ENCODE measurements around the gene AKR7A3. TPM values are rescaled to one million over a fixed set of nuclear protein-coding genes. Genes with fewer than 3 reads are reported as not detected.
"Not testable (repeated sequence)": the region's sequence is repeated elsewhere in the genome, so short reads cannot be mapped to it uniquely, and the experiment has no call there.

AKR7A3 gene
- 0.40 and 1.2 TPM in 2 replicates for total RNA-seq (2014; rRNA removed)
- Bru-seq, nascent RNA: percentile 48 among the genes with signal in this experiment
- BruChase-seq, experiment 1, labeled RNA remaining after a 6-hour chase: percentile 51 among the genes with signal in this experiment
- percentile 58 among the genes with signal in this experiment for BruChase-seq, experiment 2, labeled RNA remaining after a 2-hour chase
- long read RNA-seq, partial matches to known transcripts: 1 of 1 reads
- long read RNA-seq, other reads (novel, unspliced or antisense): 0 of 1 reads

DNA sequence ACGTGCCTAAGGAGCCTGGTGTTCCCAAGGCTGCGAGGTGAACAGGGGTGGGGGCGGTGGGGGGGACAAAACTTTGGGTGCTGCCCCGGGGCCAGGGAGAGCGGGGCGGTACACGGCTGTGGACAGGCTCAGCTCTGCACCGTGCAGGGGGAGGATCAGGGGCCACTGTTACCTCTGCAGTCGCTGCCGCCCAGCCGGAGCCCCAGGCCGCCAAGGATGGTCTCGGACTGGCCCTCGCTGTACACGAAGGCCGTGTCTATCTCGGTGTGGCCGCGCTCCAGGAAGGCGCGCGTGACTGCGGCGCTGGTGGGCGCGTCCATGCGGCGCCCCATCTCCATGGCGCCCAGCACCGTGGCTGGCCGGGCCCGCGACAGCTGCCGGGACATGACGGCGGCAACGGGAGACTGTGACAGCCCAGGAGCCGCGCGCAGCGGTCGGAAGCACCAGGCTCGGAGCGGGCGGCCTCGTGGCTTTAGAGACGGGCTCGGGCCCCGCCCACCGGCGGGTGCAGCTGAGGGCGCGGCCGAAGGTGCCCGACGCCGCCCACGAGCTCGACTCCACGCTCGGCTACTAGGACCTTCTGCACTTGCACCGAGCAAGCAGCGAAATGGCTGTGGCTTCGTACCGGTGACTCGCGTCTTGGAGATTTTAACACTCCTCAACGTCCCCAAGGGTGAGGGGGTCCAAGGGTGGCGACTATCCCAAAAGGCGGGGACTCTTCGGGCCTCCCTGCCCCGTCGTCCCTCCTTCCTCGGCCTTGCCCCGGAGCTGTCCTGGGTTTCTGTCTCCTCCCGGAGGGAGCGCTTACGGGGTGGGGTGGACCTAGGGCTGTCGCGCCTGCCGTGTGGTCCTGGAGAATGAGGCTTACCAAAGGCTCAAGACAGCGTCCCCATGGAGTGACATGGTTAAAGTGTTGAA lies at the start of gene AKR7A3:
AKR7A3 (minus strand) TSS at position 447 of the 918 bp plus-strand sequence; CDS start at position 386, 61 bp downstream.
- CTCF ChIA-PET: not testable (repeated sequence)

DNA sequence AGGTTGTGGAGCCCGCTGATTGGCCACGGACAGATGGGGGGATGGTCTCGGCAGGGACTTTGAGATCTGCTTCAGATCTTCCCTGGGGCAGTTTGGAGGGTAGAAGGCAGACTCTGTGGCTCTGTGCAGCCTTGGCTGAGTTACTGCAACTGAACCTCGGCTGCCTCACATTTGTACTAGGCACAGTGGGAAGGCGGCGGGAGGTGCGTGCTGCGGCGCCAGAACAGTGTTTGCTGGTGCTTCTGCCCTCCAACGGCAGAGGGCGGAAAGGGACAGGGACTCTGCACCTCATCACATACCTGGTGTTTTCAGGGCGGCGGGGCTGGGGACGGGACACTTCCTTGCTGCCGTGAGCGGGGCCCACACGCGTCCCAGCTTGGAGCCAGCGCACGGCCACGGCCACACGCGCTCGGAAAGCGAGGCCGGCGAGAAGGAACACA lies 49.8 kb upstream of the AKR7A3 start:
- Histone ChIP-seq H3K4me1 (ENCODE audit: insufficient read depth, low read length) (peaks cover 29% of the 10 kb centered on the region), H3K27me3 (ENCODE audit: low read length) (no peaks in the 10 kb centered on the region), H3K9ac (ENCODE audit: low read length) (no peak overlapping the region), H3K9me3 (ENCODE audit: low read length) (no peaks in the 10 kb centered on the region), H3K4me3 (ENCODE audit: low read length) (no peak overlapping the region), H3K36me3 (ENCODE audit: low read depth, low read length) (peaks cover 6% of the 10 kb centered on the region; the same call in 1 of the 2 replicates), H2AFZ (ENCODE audit: low read length) (no peak overlapping the region), H3K79me2 (ENCODE audit: low read length) (no peaks in the 10 kb centered on the region), H3F3A (ENCODE audit: low read length, unreplicated experiment) (no peaks in the 10 kb centered on the region), H3K9me2 (replicated peaks; ENCODE audit: low read length) (no peaks in the 10 kb centered on the region), H3K27ac (ENCODE audit: low read length) (no peak overlapping the region), H4K20me1 (ENCODE audit: low read length) (no peaks in the 10 kb centered on the region), H3K4me2 (ENCODE audit: low read length) (no peak overlapping the region)
- no peak for DNase-seq
- BruUV-seq (replicated peaks): no TSS peak
- ATAC-seq: no peak
- ChIA-PET CTCF (no interaction called here), POLR2A (ENCODE audit: unreplicated experiment) (no interaction called here)
- intact Hi-C loops (cut with micrococcal nuclease): no loop called here
- no peak for TF ChIP-seq EZH2phosphoT487 (IDR thresholded peaks at IDR 0.05; ENCODE audit: borderline replicate concordance, low read length)

More for the DNA sequence above, at the start of gene AKR7A3:
- H3K27ac ChIP-seq (ENCODE audit: low read length); H3K9me3 ChIP-seq (ENCODE audit: low read length); H4K20me1 ChIP-seq (ENCODE audit: low read length); POLR2A ChIA-PET (ENCODE audit: unreplicated experiment); H3K9me2 ChIP-seq (replicated peaks; ENCODE audit: low read length); H2AFZ ChIP-seq (ENCODE audit: low read length); H3K4me2 ChIP-seq (ENCODE audit: low read length); H3K4me1 ChIP-seq (ENCODE audit: insufficient read depth, low read length); H3K27me3 ChIP-seq (ENCODE audit: low read length); H3K79me2 ChIP-seq (ENCODE audit: low read length); BruUV-seq (replicated peaks); H3K36me3 ChIP-seq (ENCODE audit: low read depth, low read length); H3K9ac ChIP-seq (ENCODE audit: low read length); intact Hi-C loops (cut with micrococcal nuclease); H3K4me3 ChIP-seq (ENCODE audit: low read length); DNase-seq; H3F3A ChIP-seq (ENCODE audit: low read length, unreplicated experiment): not testable (repeated sequence)
- peak; percentile 66 for ATAC-seq

DNA sequence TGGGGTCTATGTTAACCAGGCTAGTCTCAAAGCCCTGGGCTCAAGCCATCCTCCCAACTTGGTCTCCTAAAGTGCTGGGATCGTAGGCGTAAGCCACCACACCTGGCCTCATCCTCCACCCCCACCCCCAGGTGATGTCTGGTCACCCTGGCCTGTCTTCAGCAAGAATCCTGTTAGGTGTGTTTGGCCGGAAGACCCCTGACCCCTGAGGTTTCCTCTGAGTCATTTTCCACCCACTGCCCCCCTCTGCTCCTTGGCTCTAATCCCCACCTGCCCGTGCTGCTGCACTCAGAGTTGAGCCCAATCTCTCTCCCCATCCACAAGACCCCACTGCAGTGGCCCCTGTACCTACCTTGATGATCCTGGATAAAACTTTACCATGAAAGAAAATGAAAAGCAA lies 48.7 kb upstream of the AKR7A3 start:
- no peaks in the 10 kb centered on the region for H3K9me3 ChIP-seq (ENCODE audit: low read length)
- POLR2A ChIA-PET (ENCODE audit: unreplicated experiment): no interaction called here
- no peaks in the 10 kb centered on the region for H3K27me3 ChIP-seq (ENCODE audit: low read length)
- intact Hi-C loops (cut with micrococcal nuclease): no loop called here
- DNase-seq (peak; percentile 79), ATAC-seq (peak; percentile 52)
- no peak overlapping the region for H2AFZ ChIP-seq (ENCODE audit: low read length)
- peak overlapping the region; percentile 10; the same call in 1 of the 2 replicates for H3K4me3 ChIP-seq (ENCODE audit: low read length)
- H3K9me2 ChIP-seq (replicated peaks; ENCODE audit: low read length): no peaks in the 10 kb centered on the region
- TF ChIP-seq EZH2phosphoT487 (IDR thresholded peaks at IDR 0.05; ENCODE audit: borderline replicate concordance, low read length): no peak
- TF ChIP-seq EZH2 (IDR thresholded peaks at IDR 0.05; ENCODE audit: low read length, unreplicated experiment): no peak
- TF ChIP-seq, protein P1, sequence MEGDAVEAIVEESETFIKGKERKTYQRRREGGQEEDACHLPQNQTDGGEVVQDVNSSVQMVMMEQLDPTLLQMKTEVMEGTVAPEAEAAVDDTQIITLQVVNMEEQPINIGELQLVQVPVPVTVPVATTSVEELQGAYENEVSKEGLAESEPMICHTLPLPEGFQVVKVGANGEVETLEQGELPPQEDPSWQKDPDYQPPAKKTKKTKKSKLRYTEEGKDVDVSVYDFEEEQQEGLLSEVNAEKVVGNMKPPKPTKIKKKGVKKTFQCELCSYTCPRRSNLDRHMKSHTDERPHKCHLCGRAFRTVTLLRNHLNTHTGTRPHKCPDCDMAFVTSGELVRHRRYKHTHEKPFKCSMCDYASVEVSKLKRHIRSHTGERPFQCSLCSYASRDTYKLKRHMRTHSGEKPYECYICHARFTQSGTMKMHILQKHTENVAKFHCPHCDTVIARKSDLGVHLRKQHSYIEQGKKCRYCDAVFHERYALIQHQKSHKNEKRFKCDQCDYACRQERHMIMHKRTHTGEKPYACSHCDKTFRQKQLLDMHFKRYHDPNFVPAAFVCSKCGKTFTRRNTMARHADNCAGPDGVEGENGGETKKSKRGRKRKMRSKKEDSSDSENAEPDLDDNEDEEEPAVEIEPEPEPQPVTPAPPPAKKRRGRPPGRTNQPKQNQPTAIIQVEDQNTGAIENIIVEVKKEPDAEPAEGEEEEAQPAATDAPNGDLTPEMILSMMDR (conservative IDR thresholded peaks at IDR 0.05; ENCODE audit: low read depth, low read length): no peak
- H3K27ac ChIP-seq (ENCODE audit: low read length): peak overlapping the region; percentile 63
- H3F3A ChIP-seq (ENCODE audit: low read length, unreplicated experiment): no peaks in the 10 kb centered on the region
- H3K9ac ChIP-seq (ENCODE audit: low read length): peak overlapping the region; percentile 21; the same call in 1 of the 2 replicates
- peaks cover 6% of the 10 kb centered on the region; the same call in 1 of the 2 replicates for H3K36me3 ChIP-seq (ENCODE audit: low read depth, low read length)
- H3K79me2 ChIP-seq (ENCODE audit: low read length): no peaks in the 10 kb centered on the region
- no peaks in the 10 kb centered on the region for H4K20me1 ChIP-seq (ENCODE audit: low read length)
- CTCF ChIA-PET: no interaction called here
- BruUV-seq (replicated peaks): no TSS peak
- H3K4me1 ChIP-seq (ENCODE audit: insufficient read depth, low read length): peaks cover 29% of the 10 kb centered on the region
- H3K4me2 ChIP-seq (ENCODE audit: low read length): peak overlapping the region; percentile 66

All from PC-3 (cell line).